GM23248 (cell line): ENCODE measurements around the gene CCM2. TPM values are rescaled to one million over a fixed set of nuclear protein-coding genes. Genes with fewer than 3 reads are reported as not detected.

ENCODE experiments used
- DNase-seq: peaks from one replicate; pipeline ENCODE4 v3.0.0-alpha.2; 2015
- H2AFZ ChIP-seq: fragments of 200-600 bp; sonication (generic); 2 replicates; pipeline ENCODE4 v1.6.1; 2016; ENCODE audit warnings: antibody characterized with exemption
- H3F3A ChIP-seq: fragments of 200-600 bp; sonication (generic); 2 replicates; pipeline ENCODE4 v1.6.1; 2016; ENCODE audit warnings: mild to moderate bottlenecking, antibody characterized with exemption, mixed run types; ENCODE audit not compliant: insufficient read depth
- H3K27ac ChIP-seq: fragments of 200-600 bp; sonication (generic); 2 replicates; pipeline ENCODE4 v1.5.1; 2016; ENCODE audit warnings: mild to moderate bottlenecking
- H3K27me3 ChIP-seq: fragments of 200-600 bp; sonication (generic); replicated peaks from 2 replicates; pipeline ENCODE4 v1.6.1; 2016; ENCODE audit warnings: mild to moderate bottlenecking; ENCODE audit not compliant: insufficient read depth
- H3K36me3 ChIP-seq: fragments of 200-600 bp; sonication (generic); 2 replicates; pipeline ENCODE4 v1.6.1; 2016; ENCODE audit warnings: low read depth, mild to moderate bottlenecking
- H3K4me1 ChIP-seq: fragments of 200-600 bp; sonication (generic); 2 replicates; pipeline ENCODE4 v1.6.1; 2016; ENCODE audit warnings: mild to moderate bottlenecking; ENCODE audit not compliant: insufficient read depth
- H3K4me2 ChIP-seq: fragments of 200-600 bp; sonication (generic); one replicate; pipeline ENCODE4 v1.6.1; 2016; ENCODE audit warnings: mild to moderate bottlenecking; ENCODE audit not compliant: unreplicated experiment
- H3K4me3 ChIP-seq: fragments of 200-600 bp; sonication (generic); 2 replicates; pipeline ENCODE4 v1.5.1; 2016; ENCODE audit warnings: mild to moderate bottlenecking
- H3K79me2 ChIP-seq: fragments of 200-600 bp; sonication (generic); 2 replicates; pipeline ENCODE4 v1.6.1; 2016; ENCODE audit warnings: mild to moderate bottlenecking; ENCODE audit not compliant: insufficient read depth
- H3K9ac ChIP-seq: fragments of 200-600 bp; sonication (generic); 2 replicates; pipeline ENCODE4 v1.6.1; 2016; ENCODE audit warnings: mild to moderate bottlenecking
- H3K9me2 ChIP-seq: fragments of 200-600 bp; sonication (generic); 2 replicates; pipeline ENCODE4 v1.6.1; 2016; ENCODE audit warnings: mixed run types, mild to moderate bottlenecking, moderate library complexity; ENCODE audit not compliant: insufficient read depth
- H3K9me3 ChIP-seq: fragments of 200-600 bp; sonication (generic); one replicate; pipeline ENCODE4 v1.6.1; 2017; ENCODE audit warnings: low read depth
- H4K20me1 ChIP-seq: fragments of 200-600 bp; sonication (generic); 2 replicates; pipeline ENCODE4 v1.6.0; 2016; ENCODE audit not compliant: insufficient read depth
- EZH2 ChIP-seq: fragments of 200-600 bp; sonication (generic); IDR thresholded peaks from 2 replicates; pipeline ENCODE4 v1.6.1; 2018; ENCODE audit warnings: antibody characterized with exemption, mild to moderate bottlenecking; ENCODE audit not compliant: insufficient read depth, poor library complexity, severe bottlenecking
- EZH2phosphoT487 ChIP-seq: fragments of 200-600 bp; sonication (generic); IDR thresholded peaks from 2 replicates; pipeline ENCODE4 v1.6.1; 2018; ENCODE audit warnings: antibody characterized with exemption, moderate library complexity, mild to moderate bottlenecking, low read depth; ENCODE audit not compliant: insufficient read depth
- WGBS, 2 experiments: methylation state at CpG; one replicate each; pipeline ENCODE4 v1.1.6; 2015 to 2017; ENCODE audit warnings: low lambda C conversion rate in 2 of 2, low coverage in 1 of 2; ENCODE audit errors: missing lambda C conversion rate in 2 of 2; 5-methylcytosine and 5-hydroxymethylcytosine counted together
- in situ Hi-C: fragments of 300-500 bp; cut with MboI; formaldehyde crosslinking; loops from 2 replicates; pipeline ENCODE4 v1.15.0; 2020
- polyA plus RNA-seq: library from polyadenylated mRNA; unstranded; fragments of >200 nt; fragmentation: Nextera tagmentation; extraction: Ambion mirVana; gene quantifications from 2 replicates; pipeline ENCODE4 v1.2.1, GENCODE V29; 2016
- total RNA-seq: library from RNA; depleted of rRNA; stranded (reverse); fragments of >200 nt; shearing (Covaris generic); gene quantifications from 2 replicates; pipeline ENCODE4 v1.2.3, GENCODE V29; 2014

CCM2 gene
- total and polyA plus RNA-seq, 2 experiments from 2014 or later: 63.8 to 69.3 TPM

DNA sequence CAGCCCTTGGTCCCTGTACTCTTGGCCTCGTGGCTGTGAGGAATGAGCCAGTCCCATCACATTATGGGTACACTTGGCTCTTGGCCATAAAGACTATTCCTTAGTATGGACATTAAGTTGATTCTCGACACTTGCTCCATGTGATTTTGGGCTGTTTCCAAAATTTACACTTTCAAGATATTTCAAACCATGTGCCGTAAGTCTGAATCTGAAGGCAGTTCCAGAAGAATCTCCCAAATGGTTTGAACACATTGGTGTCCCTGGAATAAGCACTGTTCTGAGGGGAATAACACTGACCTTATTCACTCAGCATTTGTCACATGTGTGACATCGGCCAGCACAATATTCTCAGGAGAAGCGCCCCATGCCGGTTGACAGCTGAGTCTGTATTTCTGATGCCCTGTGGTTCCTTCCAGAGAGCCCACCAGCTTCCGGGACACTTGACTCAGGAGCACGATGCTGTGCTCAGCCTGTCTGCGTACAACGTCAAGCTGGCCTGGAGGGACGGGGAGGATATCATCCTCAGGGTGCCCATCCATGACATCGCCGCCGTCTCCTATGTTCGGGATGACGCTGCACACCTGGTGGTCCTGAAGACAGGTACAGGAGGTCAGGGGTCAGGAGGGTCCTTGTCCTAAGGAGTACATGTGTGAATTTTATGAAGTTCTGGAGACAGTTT lies 64.2 kb downstream of the CCM2 start:
- no peak overlapping the region for H3K27ac ChIP-seq
- no peak overlapping the region for H2AFZ ChIP-seq
- H3K4me1 ChIP-seq: no peaks in the 10 kb centered on the region
- 94% methylated on average over 16 of the region's 16 CpGs for WGBS, 2 experiments
- no peak overlapping the region for H3K4me2 ChIP-seq
- H3K4me3 ChIP-seq: no peak overlapping the region
- H3K9me2 ChIP-seq: no peaks in the 10 kb centered on the region
- H3K79me2 ChIP-seq: peaks cover 71% of the 10 kb centered on the region
- no peaks in the 10 kb centered on the region for H3K27me3 ChIP-seq
- H3K9me3 ChIP-seq: no peaks in the 10 kb centered on the region
- no peak for DNase-seq
- TF ChIP-seq EZH2: no peak
- TF ChIP-seq EZH2phosphoT487: no peak
- H3K36me3 ChIP-seq: peaks cover 9% of the 10 kb centered on the region; the same call in 1 of the 2 replicates
- no peaks in the 10 kb centered on the region for H4K20me1 ChIP-seq
- no peak overlapping the region for H3K9ac ChIP-seq
- peaks cover 4% of the 10 kb centered on the region; the same call in 1 of the 2 replicates for H3F3A ChIP-seq
- in situ Hi-C loops: no loop called here

- TF ChIP-seq EZH2phosphoT487 (no peak), EZH2 (no peak)
- no peaks in the 10 kb centered on the region for H3F3A ChIP-seq
- H3K9me3 ChIP-seq: no peaks in the 10 kb centered on the region
- no peak overlapping the region for H3K4me2 ChIP-seq
- no peaks in the 10 kb centered on the region for H4K20me1 ChIP-seq
- H3K79me2 ChIP-seq: peaks cover 60% of the 10 kb centered on the region
- 93 to 96% methylated on average over 11 to 12 of the region's 12 CpGs for WGBS, 2 experiments
- no peak overlapping the region for H3K4me3 ChIP-seq
- H3K27me3 ChIP-seq: no peaks in the 10 kb centered on the region
- in situ Hi-C loops: no loop called here
- H2AFZ ChIP-seq: no peak overlapping the region
- DNase-seq: no peak
- no peaks in the 10 kb centered on the region for H3K4me1 ChIP-seq
- H3K27ac ChIP-seq: no peak overlapping the region
- peaks cover 9% of the 10 kb centered on the region; the same call in 1 of the 2 replicates for H3K36me3 ChIP-seq
- H3K9ac ChIP-seq: no peak overlapping the region
- H3K9me2 ChIP-seq: no peaks in the 10 kb centered on the region
Measured at GRCh38 chr7:45065031-45065995, 65.3 kb downstream of the CCM2 start.

GRCh38 chr7:45066409-45066808 lies 66.4 kb downstream of the CCM2 start:
- Histone ChIP-seq H2AFZ (no peak overlapping the region), H4K20me1 (no peaks in the 10 kb centered on the region), H3K9me2 (no peaks in the 10 kb centered on the region), H3K27ac (no peak overlapping the region), H3K9ac (no peak overlapping the region), H3F3A (no peaks in the 10 kb centered on the region), H3K27me3 (no peaks in the 10 kb centered on the region), H3K9me3 (no peaks in the 10 kb centered on the region), H3K4me2 (no peak overlapping the region), H3K4me3 (no peak overlapping the region), H3K79me2 (peaks cover 49% of the 10 kb centered on the region), H3K36me3 (peaks cover 9% of the 10 kb centered on the region; the same call in 1 of the 2 replicates), H3K4me1 (no peaks in the 10 kb centered on the region)
- in situ Hi-C loops: no loop called here
- DNase-seq: no peak
- WGBS, 2 experiments: 83 to 89% methylated on average over 7 of the region's 7 CpGs
- TF ChIP-seq EZH2 (no peak), EZH2phosphoT487 (no peak)

- Histone ChIP-seq H3K79me2 (peaks cover 38% of the 10 kb centered on the region), H3K4me3 (no peak overlapping the region), H3K27ac (no peak overlapping the region), H2AFZ (no peak overlapping the region), H3K27me3 (no peaks in the 10 kb centered on the region), H3K9ac (no peak overlapping the region), H3K4me2 (no peak overlapping the region), H3K9me2 (no peaks in the 10 kb centered on the region), H4K20me1 (no peaks in the 10 kb centered on the region; the same call in 1 of the 2 replicates), H3K36me3 (peaks cover 9% of the 10 kb centered on the region; the same call in 1 of the 2 replicates), H3F3A (no peaks in the 10 kb centered on the region), H3K9me3 (no peaks in the 10 kb centered on the region), H3K4me1 (no peaks in the 10 kb centered on the region)
- DNase-seq: no peak
- in situ Hi-C loops: no loop called here
- TF ChIP-seq EZH2phosphoT487 (no peak), EZH2 (no peak)
- WGBS, 2 experiments: 100% methylated on average over 3 of the region's 3 CpGs
Measured at GRCh38 chr7:45067582-45067981, 67.6 kb downstream of the CCM2 start.
